ENCODE data around the gene TLR3. TPM values are rescaled to one million over a fixed set of nuclear protein-coding genes. Genes with fewer than 3 reads are reported as not detected.

The TLR3 gene
- total RNA-seq, 6 experiments from 2014 or later = 0.20 to 0.90 (median 0.45) TPM

DNA sequence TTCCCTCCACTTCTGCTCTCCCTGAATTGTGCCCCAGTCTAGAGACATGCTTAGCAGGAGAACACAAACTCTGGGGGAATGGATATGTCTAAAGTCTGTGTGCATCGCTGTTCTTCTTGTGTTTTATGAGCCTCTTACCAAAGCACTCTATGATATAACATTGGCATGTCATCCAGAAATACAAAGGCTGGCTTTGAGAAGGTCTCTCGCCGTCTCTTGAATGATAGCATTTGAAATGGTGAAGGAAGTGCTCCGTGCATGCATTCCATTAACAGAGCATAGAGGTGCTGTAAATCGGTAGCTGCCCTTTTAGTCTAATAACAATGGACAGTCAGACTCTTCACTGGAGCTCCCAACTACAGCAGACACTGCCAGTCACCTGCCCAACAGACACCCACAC, 28.4 kb downstream of the TLR3 start:
- H3K4me3 Mint-ChIP-seq = no peak overlapping the region
- peaks cover 13% of the 10 kb centered on the region for H3K27me3 Mint-ChIP-seq (ENCODE audit: insufficient read depth)
- peaks cover 4% of the 10 kb centered on the region; the same call in 1 of the 2 replicates for H3K4me1 Mint-ChIP-seq (ENCODE audit: low read depth)
- H3K36me3 Mint-ChIP-seq (ENCODE audit: low read depth) = no peaks in the 10 kb centered on the region
- TF ChIP-seq, protein P1, sequence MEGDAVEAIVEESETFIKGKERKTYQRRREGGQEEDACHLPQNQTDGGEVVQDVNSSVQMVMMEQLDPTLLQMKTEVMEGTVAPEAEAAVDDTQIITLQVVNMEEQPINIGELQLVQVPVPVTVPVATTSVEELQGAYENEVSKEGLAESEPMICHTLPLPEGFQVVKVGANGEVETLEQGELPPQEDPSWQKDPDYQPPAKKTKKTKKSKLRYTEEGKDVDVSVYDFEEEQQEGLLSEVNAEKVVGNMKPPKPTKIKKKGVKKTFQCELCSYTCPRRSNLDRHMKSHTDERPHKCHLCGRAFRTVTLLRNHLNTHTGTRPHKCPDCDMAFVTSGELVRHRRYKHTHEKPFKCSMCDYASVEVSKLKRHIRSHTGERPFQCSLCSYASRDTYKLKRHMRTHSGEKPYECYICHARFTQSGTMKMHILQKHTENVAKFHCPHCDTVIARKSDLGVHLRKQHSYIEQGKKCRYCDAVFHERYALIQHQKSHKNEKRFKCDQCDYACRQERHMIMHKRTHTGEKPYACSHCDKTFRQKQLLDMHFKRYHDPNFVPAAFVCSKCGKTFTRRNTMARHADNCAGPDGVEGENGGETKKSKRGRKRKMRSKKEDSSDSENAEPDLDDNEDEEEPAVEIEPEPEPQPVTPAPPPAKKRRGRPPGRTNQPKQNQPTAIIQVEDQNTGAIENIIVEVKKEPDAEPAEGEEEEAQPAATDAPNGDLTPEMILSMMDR (IDR thresholded peaks at IDR 0.05) = no peak
- no peak for DNase-seq
- no peak overlapping the region for H3K27ac Mint-ChIP-seq
- no peaks in the 10 kb centered on the region; the same call in 1 of the 2 replicates for H3K9me3 Mint-ChIP-seq

DNA sequence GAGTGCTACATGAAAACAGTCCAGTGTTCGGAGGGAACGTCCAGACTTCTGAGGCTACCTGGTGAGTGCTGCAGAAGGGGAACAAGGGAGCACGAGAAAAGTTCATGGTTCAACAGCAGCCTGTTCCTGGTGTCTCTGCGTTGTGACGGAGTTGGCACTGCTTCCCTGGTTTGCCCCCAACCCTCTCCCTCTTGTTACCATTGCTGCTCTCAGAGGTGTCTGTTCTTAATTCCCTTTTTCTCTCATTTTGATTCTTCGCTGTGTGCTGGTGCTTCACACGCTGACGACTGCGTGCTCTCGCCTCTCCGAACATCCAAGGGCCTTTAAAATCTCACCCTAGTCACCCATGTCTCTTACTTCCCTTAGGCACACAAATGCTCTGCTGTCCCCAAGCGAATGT, 34.0 kb downstream of the TLR3 start:
- H3K27me3 Mint-ChIP-seq (ENCODE audit: insufficient read depth) = peaks cover 20% of the 10 kb centered on the region
- TF ChIP-seq, protein P1 (IDR thresholded peaks at IDR 0.05) = no peak
- no peaks in the 10 kb centered on the region for H3K4me1 Mint-ChIP-seq (ENCODE audit: low read depth)
- no peak for DNase-seq
- 0 out of 2 replicates have a peak, but pooled peaks cover 3% of the 10 kb centered on the region for H3K36me3 Mint-ChIP-seq (ENCODE audit: low read depth)
- no peak overlapping the region for H3K27ac Mint-ChIP-seq
- peaks cover 4% of the 10 kb centered on the region; the same call in 1 of the 2 replicates for H3K9me3 Mint-ChIP-seq
- no peak overlapping the region for H3K4me3 Mint-ChIP-seq

DNA sequence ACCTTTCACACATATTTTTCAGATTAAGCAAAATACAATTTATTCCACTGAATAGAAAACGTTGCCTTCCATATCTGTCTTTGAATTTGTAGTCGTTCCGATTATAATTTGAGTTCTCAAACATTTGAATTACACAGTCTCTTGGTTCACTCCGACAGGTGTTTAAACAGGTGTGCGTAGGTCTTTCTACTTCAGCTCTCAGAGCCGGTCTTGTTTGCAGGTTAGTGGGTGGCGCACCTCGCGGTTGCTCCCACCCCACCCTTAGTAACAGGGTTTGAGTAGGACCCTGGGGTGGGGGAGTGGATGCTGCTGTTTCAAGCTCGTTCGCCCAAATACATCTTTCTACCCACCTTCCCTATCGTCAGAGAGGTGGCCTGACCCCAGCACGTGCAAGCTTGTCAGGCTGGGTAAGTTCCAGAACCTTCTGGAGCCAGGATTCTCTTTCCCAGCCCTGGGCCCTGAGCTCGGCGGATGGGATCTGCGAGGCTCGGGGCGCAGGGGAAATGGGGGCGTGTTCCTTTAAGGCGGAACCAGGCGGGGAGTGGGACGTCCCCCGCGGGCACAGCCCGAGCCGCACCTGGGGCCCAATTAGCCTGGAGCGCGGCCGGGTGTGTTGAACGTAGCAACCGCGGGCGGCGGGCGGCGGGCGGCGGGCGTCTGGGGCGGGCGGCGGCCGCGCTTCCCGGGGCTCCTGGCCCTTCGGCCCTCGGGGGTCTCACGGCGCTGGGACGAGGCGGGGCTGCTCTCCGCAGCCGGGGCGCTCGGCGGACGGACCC, 35.3 kb downstream of the TLR3 start, which contains the start of gene FAM149A:
TSS of gene FAM149A (plus strand) at position 591 of the 776 bp plus-strand sequence.
- no peak within 1 kb of the TSS for H3K27ac Mint-ChIP-seq
- 0 out of 2 replicates have a peak, but pooled peaks cover 3% of the 10 kb centered on the region for H3K36me3 Mint-ChIP-seq (ENCODE audit: low read depth)
- TF ChIP-seq, protein P1 (IDR thresholded peaks at IDR 0.05) = no peak
- no peak within 1 kb of the TSS for H3K4me3 Mint-ChIP-seq
- no peak for DNase-seq
- no peaks in the 10 kb centered on the region for H3K4me1 Mint-ChIP-seq (ENCODE audit: low read depth)
- peaks cover 4% of the 10 kb centered on the region; the same call in 1 of the 2 replicates for H3K9me3 Mint-ChIP-seq
- H3K27me3 Mint-ChIP-seq (ENCODE audit: insufficient read depth) = peaks cover 22% of the 10 kb centered on the region

DNA sequence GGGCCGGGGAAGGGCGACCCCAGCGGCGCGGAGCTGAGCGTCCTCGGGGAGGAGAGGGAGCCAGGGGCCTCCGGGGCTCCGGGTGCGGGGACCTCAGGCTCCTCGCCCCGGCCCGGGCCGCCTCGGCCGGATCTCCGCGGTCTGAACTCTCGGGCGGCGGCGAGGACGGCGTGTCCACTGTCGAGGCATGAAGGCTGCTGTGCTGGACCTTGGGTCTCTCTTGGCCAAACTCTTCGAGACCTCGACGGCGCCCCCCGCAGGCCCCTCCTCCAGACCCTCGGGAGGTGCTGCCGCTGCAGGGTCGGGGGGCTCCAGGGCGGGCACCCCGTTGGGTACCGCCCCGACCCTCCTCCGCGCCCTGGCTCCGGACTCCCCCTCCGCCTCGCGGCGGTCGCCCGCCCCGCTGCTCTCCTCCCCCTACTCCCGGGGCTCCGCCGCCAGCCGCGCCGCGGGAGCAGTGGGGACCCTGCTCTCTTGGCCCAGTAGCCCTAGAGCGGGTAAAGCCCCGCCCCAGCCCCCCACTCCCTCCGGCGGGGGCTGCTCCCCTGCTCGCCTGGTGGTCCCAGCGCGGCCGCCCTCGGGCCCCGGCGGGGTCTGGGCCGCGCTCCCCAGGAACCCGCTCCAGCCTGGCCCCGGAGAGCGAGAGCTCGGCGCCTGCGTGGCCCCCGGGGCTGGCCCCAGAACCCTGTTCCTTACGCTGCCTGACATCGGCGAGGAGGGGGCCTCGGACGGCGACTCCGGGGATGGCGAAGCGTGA, 36.1 kb downstream of the TLR3 start:
- TF ChIP-seq, protein P1 (IDR thresholded peaks at IDR 0.05) = no peak
- no peak overlapping the region for H3K4me3 Mint-ChIP-seq
- H3K27me3 Mint-ChIP-seq (ENCODE audit: insufficient read depth) = peaks cover 22% of the 10 kb centered on the region
- H3K36me3 Mint-ChIP-seq (ENCODE audit: low read depth) = 0 out of 2 replicates have a peak, but pooled peaks cover 3% of the 10 kb centered on the region
- no peak overlapping the region for H3K27ac Mint-ChIP-seq
- no peak for DNase-seq
- H3K9me3 Mint-ChIP-seq = peaks cover 4% of the 10 kb centered on the region; the same call in 1 of the 2 replicates
- H3K4me1 Mint-ChIP-seq (ENCODE audit: low read depth) = no peaks in the 10 kb centered on the region

DNA sequence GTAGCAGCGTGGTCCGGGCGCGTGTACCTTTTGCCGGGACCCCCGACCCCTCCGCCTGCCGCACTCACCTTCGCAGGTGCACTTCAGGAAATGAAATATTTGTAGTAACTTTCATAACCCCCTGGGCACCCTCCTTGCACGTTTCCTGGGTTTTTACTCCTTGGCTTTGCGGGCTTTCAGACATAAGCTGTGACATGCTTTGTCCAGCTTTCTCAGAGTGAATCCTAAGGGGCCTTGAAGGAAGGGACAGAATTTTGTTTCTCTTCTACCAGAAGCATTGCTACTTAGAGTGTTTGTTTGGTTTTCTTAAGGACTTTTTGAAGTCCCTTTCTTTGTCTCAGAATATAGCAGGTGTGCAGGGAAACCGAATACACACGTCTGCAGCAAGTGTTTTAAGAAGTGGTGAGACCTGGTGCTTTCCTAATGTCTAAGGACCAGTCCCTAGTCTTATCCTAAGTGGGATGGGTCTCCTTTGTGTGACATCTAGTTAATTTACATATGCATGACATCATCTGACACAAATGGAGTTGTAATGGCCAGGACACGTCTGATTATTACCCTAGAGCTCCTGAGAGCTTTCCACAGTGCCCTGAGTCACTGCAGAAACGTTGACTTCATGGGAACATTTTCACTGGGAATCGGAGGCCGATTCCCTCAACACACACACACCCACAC, 36.8 kb downstream of the TLR3 start:
- Mint-ChIP-seq H3K9me3 (peaks cover 4% of the 10 kb centered on the region; the same call in 1 of the 2 replicates), H3K27ac (no peak overlapping the region), H3K4me1 (ENCODE audit: low read depth) (no peaks in the 10 kb centered on the region), H3K4me3 (no peak overlapping the region), H3K27me3 (ENCODE audit: insufficient read depth) (peaks cover 22% of the 10 kb centered on the region), H3K36me3 (ENCODE audit: low read depth) (0 out of 2 replicates have a peak, but pooled peaks cover 3% of the 10 kb centered on the region)
- DNase-seq = no peak
- TF ChIP-seq, protein P1 (IDR thresholded peaks at IDR 0.05) = no peak
